GM23338 (cell line): ENCODE results near the gene AP2A2. TPM values are rescaled to one million over a fixed set of nuclear protein-coding genes. Genes with fewer than 3 reads are reported as not detected.

Source experiments
- ATAC-seq: fragments of 200-7000 bp; cut with Tn5 transposase; 3 replicates; pipeline ENCODE4 v1.9.1; 2020
- DNase-seq: peaks from one replicate; pipeline ENCODE4 v3.0.0-alpha.2; 2015; ENCODE audit warnings: low spot score
- H2AFZ ChIP-seq: fragments of 200-600 bp; sonication (generic); 2 replicates; pipeline ENCODE4 v1.8.0; 2016; ENCODE audit warnings: antibody characterized with exemption, mild to moderate bottlenecking, moderate library complexity
- H3F3A ChIP-seq: fragments of 200-600 bp; sonication (generic); replicated peaks from 2 replicates; pipeline ENCODE4 v1.8.0; 2017; ENCODE audit warnings: antibody characterized with exemption, mixed run types, low read depth
- H3K27ac ChIP-seq: fragments of 200-600 bp; sonication (generic); 2 replicates; pipeline ENCODE4 v1.6.1; 2016; ENCODE audit warnings: low read depth
- H3K27me3 ChIP-seq: fragments of 200-600 bp; sonication (generic); 2 replicates; pipeline ENCODE4 v1.8.0; 2016; ENCODE audit warnings: mild to moderate bottlenecking, mixed run types, moderate library complexity; ENCODE audit not compliant: insufficient read depth
- H3K36me3 ChIP-seq: fragments of 200-600 bp; sonication (generic); 2 replicates; pipeline ENCODE4 v1.8.0; 2016; ENCODE audit warnings: mild to moderate bottlenecking; ENCODE audit not compliant: insufficient read depth
- H3K4me1 ChIP-seq: fragments of 200-600 bp; sonication (generic); 2 replicates; pipeline ENCODE4 v1.8.0; 2016; ENCODE audit warnings: mild to moderate bottlenecking, moderate library complexity; ENCODE audit not compliant: insufficient read depth
- H3K4me2 ChIP-seq: fragments of 200-600 bp; sonication (generic); 2 replicates; pipeline ENCODE4 v1.7.1; 2017; ENCODE audit warnings: mixed run types
- H3K4me3 ChIP-seq: fragments of 200-600 bp; sonication (generic); 2 replicates; pipeline ENCODE4 v1.6.1; 2016; ENCODE audit warnings: mixed run types
- H3K79me2 ChIP-seq: fragments of 200-600 bp; sonication (generic); replicated peaks from 2 replicates; pipeline ENCODE4 v1.8.0; 2017; ENCODE audit warnings: mild to moderate bottlenecking; ENCODE audit not compliant: insufficient read depth
- H3K9me2 ChIP-seq: fragments of 200-600 bp; sonication (generic); 2 replicates; pipeline ENCODE4 v1.8.0; 2017; ENCODE audit not compliant: insufficient read depth
- H4K20me1 ChIP-seq: fragments of 200-600 bp; sonication (generic); replicated peaks from 2 replicates; pipeline ENCODE4 v1.8.0; 2017; ENCODE audit warnings: mild to moderate bottlenecking; ENCODE audit not compliant: insufficient read depth
- H3K27ac Mint-ChIP-seq: 2 replicates; pipeline ENCODE4 v1.8.0; 2020; ENCODE audit warnings: inconsistent platforms, mild to moderate bottlenecking, moderate library complexity, mixed read lengths
- H3K27me3 Mint-ChIP-seq: 3 replicates; pipeline ENCODE4 v1.8.0; 2022; ENCODE audit warnings: low read depth, mild to moderate bottlenecking, moderate library complexity, mixed read lengths, inconsistent platforms; ENCODE audit not compliant: insufficient read depth, poor library complexity
- H3K36me3 Mint-ChIP-seq: 3 replicates; pipeline ENCODE4 v1.8.0; 2021; ENCODE audit warnings: low read depth, mild to moderate bottlenecking, inconsistent platforms, moderate library complexity, mixed read lengths
- H3K4me1 Mint-ChIP-seq: 3 replicates; pipeline ENCODE4 v1.8.0; 2020; ENCODE audit warnings: mild to moderate bottlenecking, inconsistent platforms, mixed read lengths
- H3K4me3 Mint-ChIP-seq: 3 replicates; pipeline ENCODE4 v1.8.0; 2021; ENCODE audit warnings: moderate library complexity, mild to moderate bottlenecking, inconsistent platforms, mixed read lengths
- H3K9me3 Mint-ChIP-seq: 3 replicates; pipeline ENCODE4 v1.8.0; 2020; ENCODE audit warnings: moderate library complexity, mild to moderate bottlenecking, inconsistent platforms, mixed read lengths
- CTCF ChIP-seq, 2 experiments: fragments of 200-600 bp in 1 of 2; sonication (generic) in 1 of 2; conservative IDR thresholded peaks; 2 replicates each; pipeline versions ENCODE4 v1.5.1 to v1.6.1; 2016 to 2017; ENCODE audit warnings: antibody characterized with exemption in 2 of 2, low read depth in 2 of 2, mild to moderate bottlenecking in 2 of 2, moderate library complexity in 1 of 2
- ETS1 ChIP-seq: IDR thresholded peaks from 2 replicates; pipeline ENCODE4 v1.6.1; 2016; ENCODE audit warnings: antibody characterized with exemption
- EZH2 ChIP-seq: fragments of 200-600 bp; sonication (generic); IDR thresholded peaks from one replicate; pipeline ENCODE4 v1.8.0; 2017; ENCODE audit warnings: antibody characterized with exemption, mild to moderate bottlenecking, low read depth; ENCODE audit not compliant: unreplicated experiment
- EZH2phosphoT487 ChIP-seq: fragments of 200-600 bp; sonication (generic); IDR thresholded peaks from one replicate; pipeline ENCODE4 v1.8.1; 2018; ENCODE audit warnings: antibody characterized with exemption; ENCODE audit not compliant: unreplicated experiment
- JUNB ChIP-seq: IDR thresholded peaks from one replicate; pipeline ENCODE4 v1.6.1; 2016; ENCODE audit warnings: antibody characterized with exemption; ENCODE audit not compliant: unreplicated experiment
- NANOG ChIP-seq: IDR thresholded peaks from 2 replicates; pipeline ENCODE4 v1.6.1; 2016; ENCODE audit warnings: antibody characterized with exemption, borderline replicate concordance
- POLR2AphosphoS5 ChIP-seq: IDR thresholded peaks from 2 replicates; pipeline ENCODE4 v1.6.1; 2016; ENCODE audit warnings: antibody characterized with exemption, low read depth
- REST ChIP-seq: IDR thresholded peaks from one replicate; pipeline ENCODE4 v1.6.1; 2018; ENCODE audit warnings: antibody characterized with exemption; ENCODE audit not compliant: unreplicated experiment
- STAT1 ChIP-seq: IDR thresholded peaks from one replicate; pipeline ENCODE4 v1.6.1; 2016; ENCODE audit warnings: antibody characterized with exemption; ENCODE audit not compliant: unreplicated experiment
- ZNF114 ChIP-seq: fragments of 250-450 bp; sonication (Bioruptor Pico); IDR thresholded peaks from 2 replicates; pipeline ENCODE4 v1.5.0; 2020; ENCODE audit warnings: mild to moderate bottlenecking, moderate library complexity
- polyA plus RNA-seq: library from polyadenylated mRNA; unstranded; fragments of >200 nt; fragmentation: Nextera tagmentation; extraction: Ambion mirVana; gene quantifications from 2 replicates; pipeline ENCODE4 v1.2.1, GENCODE V29; 2016
- total RNA-seq: library from RNA; depleted of rRNA; stranded (reverse); fragments of >200 nt; shearing (Covaris generic); gene quantifications from 2 replicates; pipeline ENCODE4 v1.2.3, GENCODE V29; 2014

AP2A2 gene
- total and polyA plus RNA-seq, 2 experiments from 2014 or later, result 23.7 to 47.5 TPM

GRCh38 chr11:1039481-1040427 lies 114.1 kb downstream of the AP2A2 start (continued):
- TF ChIP-seq REST, result no peak
- TF ChIP-seq NANOG, result no peak
- TF ChIP-seq CTCF (conservative IDR thresholded peaks at IDR 0.05; ENCODE audit: low read depth in 2 of 2), result no peak
- no peak for TF ChIP-seq EZH2phosphoT487
- TF ChIP-seq ZNF114 (CRISPR knock-in tag), result no peak
- TF ChIP-seq JUNB, result no peak
- no peak for TF ChIP-seq POLR2AphosphoS5
- no peak for TF ChIP-seq EZH2
- no peak for TF ChIP-seq ETS1
- TF ChIP-seq STAT1, result no peak

- H3K4me2 ChIP-seq, result no peak overlapping the region
- H3K27ac Mint-ChIP-seq, result no peak overlapping the region
- no peak overlapping the region for H3K27ac ChIP-seq
- no peaks in the 10 kb centered on the region for H3K79me2 ChIP-seq
- no peaks in the 10 kb centered on the region for H3F3A ChIP-seq
- no peak overlapping the region for H3K4me3 Mint-ChIP-seq
- ATAC-seq (no peak), DNase-seq (no peak)
- H3K9me3 Mint-ChIP-seq, result peaks cover 2% of the 10 kb centered on the region; the same call in 2 of the 3 replicates
- H3K36me3 Mint-ChIP-seq, result no peaks in the 10 kb centered on the region; the same call in 2 of the 3 replicates
- H2AFZ ChIP-seq, result no peak overlapping the region
- H3K4me1 Mint-ChIP-seq, result no peaks in the 10 kb centered on the region
- H3K27me3 ChIP-seq, result no peaks in the 10 kb centered on the region
- no peaks in the 10 kb centered on the region for H4K20me1 ChIP-seq
- H3K4me3 ChIP-seq, result no peak overlapping the region
- no peaks in the 10 kb centered on the region for H3K36me3 ChIP-seq
- no peaks in the 10 kb centered on the region for H3K9me2 ChIP-seq
- peaks cover 3% of the 10 kb centered on the region for H3K27me3 Mint-ChIP-seq
- no peaks in the 10 kb centered on the region for H3K4me1 ChIP-seq
- TF ChIP-seq JUNB (no peak), EZH2phosphoT487 (no peak), REST (no peak)
Measured at GRCh38 chr11:1040428-1041148, 114.9 kb downstream of the AP2A2 start.
